ENCODE data around the gene CMTM2. TPM values are rescaled to one million over a fixed set of nuclear protein-coding genes. Genes with fewer than 3 reads are reported as not detected.
"Not testable (repeated sequence)": the region's sequence is repeated elsewhere in the genome, so short reads cannot be mapped to it uniquely, and the experiment has no call there.

CMTM2 gene
- total RNA-seq, 1 experiment from 2014 or later, result not detected

DNA sequence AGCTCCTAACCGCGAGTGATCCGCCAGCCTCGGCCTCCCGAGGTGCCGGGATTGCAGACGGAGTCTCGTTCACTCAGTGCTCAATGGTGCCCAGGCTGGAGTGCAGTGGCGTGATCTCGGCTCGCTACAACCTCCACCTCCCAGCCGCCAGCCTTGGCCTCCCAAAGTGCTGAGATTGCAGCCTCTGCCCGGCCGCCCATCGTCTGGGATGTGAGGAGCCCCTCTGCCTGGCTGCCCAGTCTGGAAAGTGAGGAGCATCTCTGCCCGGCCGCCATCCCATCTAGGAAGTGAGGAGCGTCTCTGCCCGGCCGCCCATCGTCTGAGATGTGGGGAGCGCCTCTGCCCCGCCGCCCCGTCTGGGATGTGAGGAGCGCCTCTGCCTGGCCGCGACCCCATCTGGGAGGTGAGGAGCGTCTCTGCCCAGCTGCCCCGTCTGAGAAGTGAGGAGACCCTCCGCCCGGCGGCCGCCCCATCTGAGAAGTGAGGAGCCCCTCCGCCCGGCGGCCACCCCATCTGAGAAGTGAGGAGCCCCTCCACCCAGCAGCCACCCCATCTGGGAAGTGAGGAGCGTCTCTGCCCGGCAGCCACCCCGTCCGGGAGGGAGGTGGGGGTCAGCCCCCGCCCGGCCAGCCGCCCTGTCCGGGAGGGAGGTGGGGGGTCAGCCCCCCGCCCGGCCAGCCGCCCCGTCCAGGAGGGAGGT, 51.4 kb downstream of the CMTM2 start:
- DNase-seq (ENCODE audit: low read depth), result not testable (repeated sequence)

DNA sequence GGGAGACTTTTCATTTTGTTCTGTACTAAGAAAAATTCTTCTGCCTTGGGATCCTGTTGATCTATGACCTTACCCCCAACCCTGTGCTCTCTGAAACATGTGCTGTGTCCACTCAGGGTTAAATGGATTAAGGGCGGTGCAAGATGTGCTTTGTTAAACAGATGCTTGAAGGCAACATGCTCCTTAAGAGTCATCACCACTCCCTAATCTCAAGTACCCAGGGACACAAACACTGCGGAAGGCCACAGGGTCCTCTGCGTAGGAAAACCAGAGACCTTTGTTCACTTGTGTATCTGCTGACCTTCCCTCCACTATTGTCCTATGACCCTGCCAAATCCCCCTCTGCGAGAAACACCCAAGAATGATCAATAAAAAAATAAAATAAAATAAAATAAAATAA, 52.3 kb downstream of the CMTM2 start:
- not testable (repeated sequence) for DNase-seq (ENCODE audit: low read depth)

DNA sequence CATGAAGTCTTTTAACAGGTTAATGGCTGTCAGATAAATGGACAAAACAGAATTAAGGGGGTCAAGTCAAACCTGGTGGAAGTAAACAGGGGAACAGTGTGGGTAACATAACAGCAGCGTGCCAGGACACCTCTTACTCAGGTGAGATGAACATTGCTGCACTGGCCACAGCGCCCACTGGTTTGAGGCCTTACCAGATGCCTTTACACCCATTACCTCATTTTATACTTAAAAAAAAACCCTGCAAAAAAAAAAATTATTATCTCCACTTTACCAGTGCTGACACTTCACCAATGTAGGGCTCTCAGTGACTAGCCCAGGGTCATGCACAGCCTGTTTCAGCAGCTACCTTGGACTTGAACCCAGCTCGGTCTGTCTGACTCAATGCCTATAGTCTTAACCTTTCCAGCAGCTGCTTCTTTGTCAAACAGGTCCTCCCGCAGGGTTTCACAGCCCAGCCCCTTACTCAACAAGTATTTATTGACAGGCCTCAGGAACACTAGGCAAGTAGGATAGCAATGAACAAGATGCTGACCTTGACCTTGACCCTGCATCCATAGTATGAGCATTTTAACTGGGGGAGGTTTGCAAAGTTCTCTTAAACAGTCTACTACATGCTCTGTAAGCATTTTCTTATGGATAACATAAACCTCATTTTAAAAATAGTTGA, 55.4 kb downstream of the CMTM2 start:
- DNase-seq (ENCODE audit: low read depth), result no peak

DNA sequence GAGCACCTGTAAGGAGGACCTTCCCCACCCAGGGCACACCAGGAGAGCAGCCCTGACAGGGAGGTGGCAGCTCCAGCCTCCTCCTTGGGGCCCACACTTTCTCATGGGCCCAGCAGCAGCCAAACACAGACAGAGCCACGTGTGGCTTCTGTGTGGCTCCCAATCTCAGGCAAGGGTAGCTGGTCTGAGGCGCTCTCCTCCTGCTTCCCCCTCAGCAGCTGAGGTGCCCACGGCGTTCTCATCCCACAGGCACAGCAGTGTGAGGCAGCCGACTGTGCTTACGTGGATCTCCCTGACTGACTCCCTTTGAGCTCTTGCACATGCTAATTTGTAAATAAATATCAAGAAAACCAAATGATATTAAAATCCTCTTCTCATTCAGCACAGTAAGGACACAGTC, 56.1 kb downstream of the CMTM2 start:
- DNase-seq (ENCODE audit: low read depth), result no peak

DNA sequence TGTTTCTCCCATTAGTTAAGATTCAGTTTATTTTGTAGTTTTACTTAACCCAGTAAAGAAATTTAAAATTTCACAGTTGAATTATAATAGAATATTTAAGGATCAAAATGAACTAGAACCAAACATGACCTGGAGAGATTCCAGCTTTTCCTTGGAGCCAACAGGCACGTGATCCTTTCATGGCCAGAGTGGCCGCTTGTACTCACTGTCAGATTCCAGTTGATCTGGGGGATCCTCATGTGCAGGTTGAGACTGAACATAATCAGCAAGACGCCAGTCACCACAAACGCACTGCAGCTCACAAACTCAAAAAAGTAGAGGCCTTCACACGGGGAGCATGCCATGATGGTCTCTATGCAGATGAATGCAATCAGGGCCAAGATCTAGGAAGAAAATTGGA, 56.9 kb downstream of the CMTM2 start:
- no peak for DNase-seq (ENCODE audit: low read depth)

DNA sequence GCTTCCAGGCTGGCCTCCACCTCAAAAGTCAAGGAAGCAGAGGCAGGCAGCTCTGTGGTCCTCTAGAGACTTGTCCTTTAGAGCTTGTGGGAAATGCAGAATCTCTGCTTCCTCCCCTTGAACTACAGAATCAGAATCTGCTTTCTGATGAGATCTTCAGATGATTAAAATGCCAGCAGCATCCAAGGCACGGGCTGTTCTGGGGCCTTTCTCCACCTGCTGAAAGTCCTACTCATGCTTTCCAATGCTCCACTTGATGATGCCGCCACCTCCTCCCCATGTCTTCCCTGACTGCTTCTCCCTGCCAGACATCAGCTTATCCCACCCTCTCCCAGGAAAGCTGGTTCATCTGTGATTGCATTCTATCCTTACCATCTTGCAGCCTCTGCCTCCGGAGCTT, 58.5 kb downstream of the CMTM2 start:
- no peak for DNase-seq (ENCODE audit: low read depth)

Other genes starting within 250 kb of the CMTM2 start
- under 0.01 TPM in 1 of 2 replicates, not detected in the other for gene CDH5, start 212.8 kb upstream of the CMTM2 start, total RNA-seq (2014; rRNA removed; shearing (Covaris generic))
- gene BEAN1, start 152.2 kb upstream of the CMTM2 start, total RNA-seq (2014; rRNA removed; shearing (Covaris generic)), result 0.72 and 1.7 TPM in 2 replicates
- 43.4 and 52.4 TPM in 2 replicates for gene TK2, start 29.3 kb upstream of the CMTM2 start, total RNA-seq (2014; rRNA removed; shearing (Covaris generic))
- gene CKLF, start 26.9 kb upstream of the CMTM2 start, total RNA-seq (2014; rRNA removed; shearing (Covaris generic)), result 334 and 338 TPM in 2 replicates
- gene CMTM1, start 13.0 kb upstream of the CMTM2 start, total RNA-seq (2014; rRNA removed; shearing (Covaris generic)), result 6.0 and 6.4 TPM in 2 replicates
- gene CMTM3, start 25.2 kb downstream of the CMTM2 start, total RNA-seq (2014; rRNA removed; shearing (Covaris generic)), result 47.9 and 49.2 TPM in 2 replicates
- gene CMTM4, start 117.3 kb downstream of the CMTM2 start, total RNA-seq (2014; rRNA removed; shearing (Covaris generic)), result 20.5 and 22.4 TPM in 2 replicates
- gene DYNC1LI2, start 172.1 kb downstream of the CMTM2 start, total RNA-seq (2014; rRNA removed; shearing (Covaris generic)), result 60.1 and 63.3 TPM in 2 replicates
- not detected in 2 replicates for gene TERB1, start 222.1 kb downstream of the CMTM2 start, total RNA-seq (2014; rRNA removed; shearing (Covaris generic))